Sigmoid colon (tissue), 4 donors: ENCODE measurements around the gene SLC8A3.

Experiments used
- CTCF ChIP-seq, 4 experiments: fragments of 450-650 bp in 3 of 4; fragments of 200-600 bp in 1 of 4; IDR thresholded peaks; one replicate each; pipeline ENCODE4 v1.5.1; 2016 to 2019; ENCODE audit warnings: antibody characterized with exemption in 4 of 4, mild to moderate bottlenecking in 3 of 4, moderate library complexity in 2 of 4
- EP300 ChIP-seq, 4 donors: sonication (generic); formaldehyde crosslinking; IDR thresholded peaks; one replicate each; pipeline ENCODE4 v1.6.1; 2017; ENCODE audit warnings: antibody characterized with exemption in 4 of 4
- POLR2A ChIP-seq, 2 donors: fragments of 450-650 bp; IDR thresholded peaks; one replicate each; pipeline ENCODE4 v1.6.1; 2016; ENCODE audit warnings: antibody characterized with exemption in 2 of 2, mild to moderate bottlenecking in 2 of 2, moderate library complexity in 2 of 2
- POLR2AphosphoS5 ChIP-seq, 4 donors: sonication (generic); formaldehyde crosslinking; IDR thresholded peaks; one replicate each; pipeline ENCODE4 v1.6.1; 2017; ENCODE audit warnings: antibody characterized with exemption in 4 of 4

DNA sequence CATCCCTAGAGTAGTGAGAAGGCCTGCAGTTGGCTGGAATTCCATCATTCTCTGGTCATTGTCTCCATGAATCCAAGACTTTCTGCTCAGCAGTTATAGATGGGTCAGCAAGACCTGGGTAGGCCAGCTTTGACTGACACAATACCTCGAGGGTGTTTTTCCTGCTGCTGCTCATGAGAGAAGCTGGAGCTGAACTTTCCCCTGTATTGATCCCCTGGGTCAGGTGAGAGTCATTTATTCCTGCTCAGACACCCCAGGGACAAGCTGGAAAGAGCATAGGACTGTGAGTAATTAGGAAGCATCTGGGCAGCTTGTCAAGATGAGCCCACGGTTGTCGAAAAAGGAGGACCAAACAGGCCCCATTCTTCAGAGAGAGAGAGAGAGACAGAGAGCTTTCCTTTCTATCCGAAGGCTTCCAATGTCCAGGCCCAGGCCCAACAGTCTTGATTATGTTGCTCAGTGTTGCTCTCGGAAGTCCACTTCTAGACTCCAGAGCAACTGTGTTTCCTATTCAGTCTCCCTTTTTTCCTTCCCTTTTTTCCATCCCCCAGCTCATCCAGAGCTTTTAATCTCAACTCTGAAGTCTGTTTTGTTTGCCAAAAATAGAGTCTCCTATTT lies 131.1 kb downstream of the SLC8A3 start:
- TF ChIP-seq CTCF (IDR thresholded peaks at IDR 0.05) (no peak), POLR2AphosphoS5 (IDR thresholded peaks at IDR 0.05) (no peak), POLR2A (IDR thresholded peaks at IDR 0.05) (no peak), EP300 (IDR thresholded peaks at IDR 0.05) (no peak)
